Measurements from ENCODE around the gene SCGB3A2.

SCGB3A2 gene

GRCh38 chr5:147904110-147904509, 25.6 kb downstream of the SCGB3A2 start:
- no peak for DNase-seq (ENCODE audit: low read depth)

GRCh38 chr5:147906326-147907095, 28.0 kb downstream of the SCGB3A2 start, which contains the start of gene C5orf46:
C5orf46 (minus strand) TSS chr5:147906538; CDS start chr5:147906501, 37 bp downstream.
- DNase-seq (ENCODE audit: low read depth): no peak

- no peak for DNase-seq (ENCODE audit: low read depth)
These were observed 32.9 kb downstream of the SCGB3A2 start for GRCh38 chr5:147911427-147911826.

GRCh38 chr5:147912011-147912410, 33.5 kb downstream of the SCGB3A2 start:
- no peak for DNase-seq (ENCODE audit: low read depth)

- no peak for DNase-seq (ENCODE audit: low read depth)
These were observed 35.3 kb downstream of the SCGB3A2 start for GRCh38 chr5:147913786-147914185.

- no peak for DNase-seq (ENCODE audit: low read depth)
These were observed 39.7 kb downstream of the SCGB3A2 start for GRCh38 chr5:147918101-147918685.

- no peak for DNase-seq (ENCODE audit: low read depth)
These were observed 40.4 kb downstream of the SCGB3A2 start for GRCh38 chr5:147918899-147919298.

GRCh38 chr5:147920420-147921030, 42.0 kb downstream of the SCGB3A2 start:
- no peak for DNase-seq (ENCODE audit: low read depth)

GRCh38 chr5:147921136-147921535, 42.6 kb downstream of the SCGB3A2 start:
- no peak for DNase-seq (ENCODE audit: low read depth)

GRCh38 chr5:147925020-147925419, 46.5 kb downstream of the SCGB3A2 start:
- DNase-seq (ENCODE audit: low read depth): no peak

GRCh38 chr5:147927901-147928300, 49.4 kb downstream of the SCGB3A2 start:
- no peak for DNase-seq (ENCODE audit: low read depth)

GRCh38 chr5:147930769-147931168, 52.3 kb downstream of the SCGB3A2 start:
- DNase-seq (ENCODE audit: low read depth): no peak

All from activated T-cell treated with anti-CD3 and anti-CD28 coated beads for 48 hours (primary cell).